HK-2 (cell line): ENCODE data around the gene PRR23B.
"Not testable (repeated sequence)": the region's sequence is repeated elsewhere in the genome, so short reads cannot be mapped to it uniquely, and the experiment has no call there.

Experiments
- DNase-seq: peaks from one replicate; pipeline ENCODE4 v3.0.0-alpha.2; 2018; ENCODE audit not compliant: unreplicated experiment

Gene PRR23B

GRCh38 chr3:139020868-139021234 is at the start of gene PRR23B:
Gene PRR23B, minus strand, starts transcription at chr3:139020926. Its CDS starts 265 bp downstream, at chr3:139020661.
- no peak for DNase-seq

- DNase-seq = no peak
Measured at GRCh38 chr3:139062918-139063317, 42.2 kb upstream of the PRR23B start.

GRCh38 chr3:139052802-139053600 is 32.3 kb upstream of the PRR23B start:
- DNase-seq = no peak

GRCh38 chr3:139044366-139045210 is 23.9 kb upstream of the PRR23B start, which contains the start of gene PRR23C:
Gene PRR23C, minus strand, starts transcription at chr3:139044892. Its CDS starts 272 bp downstream, at chr3:139044620.
- DNase-seq = no peak

- DNase-seq = no peak
Measured at GRCh38 chr3:139043554-139044365, 23.0 kb upstream of the PRR23B start.

GRCh38 chr3:139037478-139037877 is 16.8 kb upstream of the PRR23B start:
- DNase-seq = no peak

- no peak for DNase-seq
Measured at GRCh38 chr3:139032326-139033002, 11.7 kb upstream of the PRR23B start.

- not testable (repeated sequence) for DNase-seq
Measured at GRCh38 chr3:139030576-139030975, 9.8 kb upstream of the PRR23B start.

- DNase-seq = no peak
Measured at GRCh38 chr3:139024968-139025367, 4.2 kb upstream of the PRR23B start.

GRCh38 chr3:139020036-139020867 is 474 bp downstream of the PRR23B start:
- no peak for DNase-seq

GRCh38 chr3:139016430-139017048 is 4.2 kb downstream of the PRR23B start:
- DNase-seq = no peak

GRCh38 chr3:139006051-139006716 is 14.5 kb downstream of the PRR23B start, which contains the start of gene PRR23A:
Gene PRR23A, minus strand, starts transcription at chr3:139006268. Its CDS starts 0 bp downstream, at chr3:139006268.
- no peak for DNase-seq

GRCh38 chr3:139005356-139005993 is 15.3 kb downstream of the PRR23B start:
- DNase-seq = no peak

GRCh38 chr3:138995706-138996105 is 25.0 kb downstream of the PRR23B start:
- DNase-seq = no peak

- no peak for DNase-seq
Measured at GRCh38 chr3:138987181-138987580, 33.5 kb downstream of the PRR23B start.

GRCh38 chr3:138985932-138986331 is 34.8 kb downstream of the PRR23B start:
- DNase-seq = no peak

- DNase-seq = no peak
Measured at GRCh38 chr3:138984816-138985215, 35.9 kb downstream of the PRR23B start.

- DNase-seq = no peak
Measured at GRCh38 chr3:138976047-138976446, 44.7 kb downstream of the PRR23B start.

GRCh38 chr3:138975351-138975750 is 45.4 kb downstream of the PRR23B start:
- no peak for DNase-seq
